HG03060 (cell line): ENCODE results near the gene NUPR1.
"Not testable (repeated sequence)": the region's sequence is repeated elsewhere in the genome, so short reads cannot be mapped to it uniquely, and the experiment has no call there.

Source experiments
- ATAC-seq: cut with Tn5 transposase; IDR thresholded peaks from one replicate; pipeline ENCODE4 v1.9.1; 2021; ENCODE audit warnings: low read depth, moderate number of reproducible peaks; ENCODE audit not compliant: unreplicated experiment

NUPR1 gene

DNA sequence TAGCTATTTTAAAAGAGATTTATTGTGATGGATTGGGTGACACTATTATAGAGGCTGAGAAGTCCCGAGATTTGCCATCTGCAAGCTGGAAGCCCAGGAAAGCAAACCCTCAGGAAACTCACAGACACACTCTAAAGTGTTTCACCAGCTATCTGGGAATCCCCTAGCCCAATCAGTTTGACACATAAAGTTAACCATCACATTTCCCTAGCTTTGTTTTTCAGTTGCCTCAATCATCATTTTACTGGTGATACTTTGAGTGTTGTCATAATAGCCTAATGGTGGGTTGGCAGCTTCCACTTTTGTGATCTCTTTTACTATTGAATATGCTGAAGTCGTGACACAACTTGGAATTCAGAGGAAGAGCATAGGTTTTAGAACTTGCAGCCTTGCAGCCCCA lies 16.8 kb upstream of the NUPR1 start:
- ATAC-seq, result no peak

DNA sequence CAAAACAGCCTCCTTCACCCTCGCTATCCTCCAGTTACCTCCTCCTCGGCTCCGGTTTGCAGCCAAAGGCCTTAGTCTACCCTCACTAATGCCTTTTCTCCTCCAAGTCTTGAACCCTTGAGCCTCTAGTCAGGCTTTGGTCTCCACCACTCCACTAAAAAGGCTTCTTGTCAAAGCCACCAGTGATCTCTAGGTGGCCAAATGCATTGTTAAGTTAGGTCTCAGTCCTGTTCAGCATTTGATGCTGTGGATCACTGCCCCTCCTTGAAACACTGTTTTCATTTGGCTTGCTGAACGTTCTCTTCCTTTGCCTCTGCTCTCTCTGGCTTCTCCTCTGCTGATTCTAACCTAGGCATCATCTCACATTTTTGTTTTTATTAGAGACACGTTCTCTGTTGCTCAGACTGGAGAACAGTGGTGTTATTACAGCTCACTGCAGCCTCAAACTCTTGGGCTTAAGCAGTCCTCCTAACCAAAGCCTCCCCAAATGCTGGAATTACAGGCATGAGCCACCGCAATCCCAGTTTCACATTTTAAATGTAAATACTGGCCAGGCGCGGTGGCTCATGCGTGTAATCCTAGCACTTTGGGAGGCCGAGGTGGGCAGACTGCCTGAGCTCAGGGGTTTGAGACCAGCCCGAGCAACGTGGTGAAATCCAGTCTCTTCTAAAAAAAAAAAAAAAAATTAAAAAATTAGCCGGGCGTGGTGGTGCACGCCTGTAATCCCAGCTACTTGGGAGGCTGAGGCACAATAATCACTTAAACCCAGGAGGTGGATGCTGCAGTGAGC lies 16.1 kb upstream of the NUPR1 start:
- ATAC-seq, result no peak

DNA sequence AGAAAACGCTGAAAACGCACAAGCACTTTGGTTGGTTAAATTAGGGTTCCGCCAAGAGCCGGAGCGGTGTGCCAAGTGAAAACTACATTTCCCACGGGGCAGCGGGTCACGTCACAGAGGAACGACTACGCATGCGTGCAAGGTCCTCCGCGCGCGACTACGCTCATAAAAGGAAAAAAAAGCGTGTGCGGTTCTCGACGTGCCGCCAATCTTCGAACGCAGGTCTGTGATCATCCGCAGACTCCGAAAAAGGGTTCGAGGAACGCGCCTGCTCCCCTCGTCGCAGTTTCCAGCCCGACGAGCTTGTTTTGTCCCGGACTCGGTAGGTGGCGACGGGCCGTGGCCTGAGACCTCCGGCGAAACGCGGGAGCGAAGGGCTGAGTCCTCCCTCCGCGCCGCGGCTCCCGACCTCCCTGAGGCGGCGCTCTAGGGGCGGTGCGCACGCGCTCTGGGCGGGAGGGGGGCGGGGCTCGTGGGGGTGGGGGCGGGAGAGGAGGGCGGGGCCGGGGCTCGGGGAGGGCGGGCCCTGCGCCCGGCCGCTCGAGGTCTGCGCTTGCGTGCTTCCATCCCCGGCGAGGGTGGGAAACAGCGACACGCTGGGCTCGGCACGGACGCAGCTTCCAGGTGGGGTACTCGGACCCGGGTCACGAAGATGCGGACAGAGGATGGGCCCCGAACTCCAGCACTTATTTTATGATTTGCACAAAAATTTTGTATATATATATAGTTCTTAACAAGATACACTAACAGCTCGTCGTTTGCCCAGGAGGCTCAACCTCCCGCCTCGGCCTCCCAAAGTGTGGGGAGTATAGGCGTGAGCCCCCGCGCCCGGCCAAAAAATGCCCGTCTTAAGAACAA lies 15.2 kb upstream of the NUPR1 start, which contains the start of gene SGF29:
TSS of gene SGF29 (plus strand) at position 145 of the 858 bp plus-strand sequence. CDS start 27,150 bp downstream, outside the sequence.
- peak; percentile 67 for ATAC-seq

DNA sequence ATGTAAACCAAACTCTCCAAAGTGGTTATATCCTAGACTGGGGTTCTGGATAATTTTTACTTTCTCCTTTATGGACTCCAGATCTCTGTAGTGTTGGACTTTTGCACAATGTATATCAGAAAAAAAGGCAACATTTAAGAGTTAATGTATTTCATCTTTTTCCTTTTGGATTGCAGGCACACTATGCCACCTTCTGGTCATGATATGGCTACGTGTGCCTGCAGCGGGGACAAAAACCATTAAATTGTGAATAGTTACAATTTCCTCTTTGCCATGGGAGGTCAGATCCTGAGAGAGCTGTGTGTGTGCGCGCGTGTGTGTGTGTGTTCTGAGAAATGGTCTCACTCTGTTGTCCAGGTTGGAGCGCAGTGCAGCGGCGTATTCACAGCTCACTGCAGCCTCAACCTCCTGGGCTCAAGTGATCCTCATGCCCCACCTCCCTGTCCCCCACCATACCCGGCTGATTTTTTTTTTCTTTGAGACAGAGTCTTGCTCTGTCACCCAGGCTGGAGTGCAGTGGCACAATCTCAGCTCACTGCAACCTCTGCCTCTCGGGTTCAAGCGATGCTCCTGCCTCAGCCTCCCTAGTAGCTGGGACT lies 10.6 kb upstream of the NUPR1 start:
- no peak for ATAC-seq

GRCh38 chr16:28548306-28548802 lies 9.6 kb upstream of the NUPR1 start:
- no peak for ATAC-seq

DNA sequence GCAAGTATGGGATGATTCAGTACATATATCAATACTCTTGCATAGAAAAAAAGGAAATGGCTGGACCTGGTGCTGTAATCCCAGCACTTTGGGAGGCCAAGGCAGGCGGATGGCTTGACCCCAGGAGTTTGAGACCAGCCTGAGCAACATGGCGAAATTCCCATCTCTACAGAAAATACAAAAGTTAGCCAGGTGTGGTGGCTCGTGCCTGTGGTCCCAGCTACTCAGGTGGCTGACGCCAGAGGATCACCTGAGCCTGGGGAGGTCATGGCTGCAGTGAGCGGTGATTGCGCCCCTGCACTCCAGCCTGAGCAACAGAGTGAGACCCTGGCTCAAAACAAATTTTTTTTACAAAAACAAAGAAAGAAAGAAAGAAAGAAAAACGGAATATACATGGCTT lies 7.9 kb upstream of the NUPR1 start:
- no peak for ATAC-seq

DNA sequence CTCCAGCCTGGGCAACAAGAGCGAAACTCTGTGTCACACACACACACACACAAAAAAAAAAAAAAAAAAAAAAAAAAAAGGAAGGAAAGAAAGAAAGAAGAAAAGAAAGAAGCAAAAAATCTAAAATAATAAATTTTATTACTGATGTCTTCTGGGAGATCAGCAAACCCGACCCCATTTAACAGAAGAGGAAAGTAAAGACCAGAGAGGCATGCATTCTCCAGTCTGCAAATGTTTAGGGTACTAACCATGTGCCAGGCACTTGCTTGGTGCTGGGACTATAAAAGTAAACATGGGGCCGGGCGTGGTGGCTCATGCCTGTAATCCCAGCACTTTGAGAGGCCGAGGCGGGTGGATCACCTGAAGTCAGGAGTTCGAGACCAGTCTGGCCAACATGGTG lies 7.2 kb upstream of the NUPR1 start:
- not testable (repeated sequence) for ATAC-seq

GRCh38 chr16:28544998-28545397 lies 6.2 kb upstream of the NUPR1 start:
- no peak for ATAC-seq

DNA sequence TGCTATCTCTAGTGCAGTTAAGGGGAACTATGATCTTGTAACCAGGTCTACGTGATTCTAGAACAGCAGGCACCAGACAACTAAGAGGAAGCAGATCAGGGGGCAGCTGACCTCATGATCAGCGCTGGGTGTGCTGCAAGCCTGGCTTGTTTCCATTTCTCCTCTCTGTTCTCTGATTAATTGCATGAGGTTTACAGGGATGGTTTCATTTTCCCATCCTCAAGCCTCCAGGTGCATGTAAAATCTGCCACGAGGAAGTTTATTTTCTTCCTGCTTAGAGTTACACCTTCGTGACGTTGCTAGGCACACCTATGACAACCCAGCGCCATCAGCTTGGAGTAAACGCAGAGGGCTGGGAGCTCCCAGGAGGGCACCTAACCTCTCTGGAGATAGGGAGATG lies 4.3 kb upstream of the NUPR1 start:
- ATAC-seq, result no peak

DNA sequence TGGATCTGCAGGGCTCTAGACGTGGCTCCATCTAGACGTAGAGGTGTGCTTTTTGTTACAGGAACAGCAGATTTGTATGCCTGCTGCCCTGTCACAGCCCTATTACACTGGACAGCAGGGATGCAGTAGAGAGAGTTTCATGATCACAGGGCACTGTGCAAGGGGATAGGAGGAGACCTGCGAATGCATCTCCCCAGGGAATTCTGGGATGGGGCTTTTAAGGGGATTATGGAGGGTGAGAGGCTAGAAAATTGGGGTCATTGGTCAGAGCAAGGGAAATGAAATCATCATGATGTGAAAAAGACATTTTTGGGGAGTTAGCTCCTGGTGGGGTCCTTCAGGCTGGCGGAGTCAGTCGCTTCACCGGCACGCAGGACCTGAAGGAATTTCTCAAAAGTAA lies 3.9 kb upstream of the NUPR1 start:
- no peak for ATAC-seq

DNA sequence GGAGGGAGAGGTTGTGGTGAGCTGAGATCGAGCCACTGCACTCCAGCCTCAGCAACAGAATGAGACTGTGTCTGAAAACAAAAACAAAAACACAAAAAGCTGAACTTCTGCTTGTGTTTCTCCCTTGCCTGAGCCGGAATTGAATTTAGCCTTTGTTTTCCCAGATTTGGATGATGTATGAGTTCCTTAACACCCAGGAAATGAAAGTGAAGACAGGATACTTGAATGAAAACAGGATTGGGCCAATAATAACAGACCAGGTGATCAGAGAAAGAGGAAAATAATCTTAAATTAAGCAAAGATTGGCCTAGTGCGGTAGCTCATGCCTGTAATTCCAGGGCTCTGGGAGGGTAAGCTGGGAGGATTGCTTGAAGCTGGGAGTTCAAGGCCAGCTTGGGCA lies 1.6 kb upstream of the NUPR1 start:
- ATAC-seq, result no peak

- no peak for ATAC-seq
Measured at GRCh38 chr16:28537964-28538732, 626 bp downstream of the NUPR1 start.

DNA sequence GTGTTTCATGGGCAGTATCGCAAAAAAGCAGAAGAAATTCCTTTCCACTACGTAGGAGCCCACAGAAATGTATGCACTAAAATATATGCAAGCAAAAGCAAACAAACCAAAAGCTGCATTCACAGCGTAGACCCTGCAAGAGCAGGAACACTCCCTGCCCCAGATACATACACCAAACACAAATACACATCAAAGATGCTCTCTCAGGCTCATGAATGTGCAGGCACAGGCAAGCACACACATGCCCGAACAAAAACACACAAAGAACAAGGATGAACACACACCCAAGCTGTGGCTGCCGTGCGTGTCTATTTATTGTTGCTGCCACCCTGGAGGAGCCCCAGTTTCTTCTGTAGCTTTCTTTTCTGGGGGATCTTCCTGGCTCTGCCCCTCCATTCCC lies 1.7 kb downstream of the NUPR1 start:
- ATAC-seq, result no peak

GRCh38 chr16:28534542-28535373 lies 4.0 kb downstream of the NUPR1 start:
- ATAC-seq, result no peak

- ATAC-seq, result no peak
Measured at GRCh38 chr16:28532940-28533647, 5.7 kb downstream of the NUPR1 start.

DNA sequence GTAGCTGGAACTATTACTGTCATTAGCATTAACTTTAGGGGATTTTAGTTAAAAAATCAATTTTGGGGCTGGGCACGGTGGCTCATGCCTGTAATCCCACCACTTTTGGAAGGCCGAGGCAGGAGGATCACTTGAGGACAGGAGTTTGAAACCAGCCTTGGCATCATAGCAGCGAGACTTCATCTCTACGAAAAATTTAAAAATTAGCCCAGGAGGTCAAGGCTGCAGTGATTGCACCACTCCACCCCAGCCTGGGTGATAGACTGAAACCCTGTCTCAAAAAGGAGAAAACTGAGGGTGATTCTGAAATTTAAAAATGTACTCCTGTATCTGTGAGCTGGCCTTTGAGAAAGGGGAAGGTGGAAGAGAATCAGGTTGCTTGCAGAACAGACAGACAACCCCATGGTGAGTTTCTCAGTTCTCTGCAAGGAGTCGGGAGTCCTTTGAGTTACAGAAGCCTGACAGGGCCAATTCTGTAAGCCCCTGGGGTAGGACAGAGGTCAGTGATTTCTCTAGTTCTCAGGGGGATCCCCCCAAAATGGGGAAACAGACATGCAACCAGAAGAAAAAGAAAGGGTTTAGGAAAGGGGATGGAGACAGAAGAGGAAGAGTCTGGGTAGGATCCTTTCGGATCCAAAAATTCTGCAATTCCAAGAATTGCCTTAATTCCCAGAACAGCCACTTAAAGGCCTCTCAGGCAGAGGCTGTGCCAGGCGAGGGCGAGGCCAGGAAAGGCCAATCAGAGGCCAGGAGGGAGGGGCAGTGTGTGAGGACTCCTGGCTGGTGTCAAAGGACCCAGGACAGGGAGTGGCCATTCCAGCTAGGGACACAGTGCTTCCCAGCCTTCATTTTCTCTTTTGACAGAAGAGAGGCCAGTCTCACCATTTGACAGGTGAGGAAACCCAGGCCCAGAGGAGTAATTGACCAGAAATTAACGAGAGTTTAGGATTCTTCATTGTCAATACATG lies 6.7 kb downstream of the NUPR1 start:
- no peak for ATAC-seq

DNA sequence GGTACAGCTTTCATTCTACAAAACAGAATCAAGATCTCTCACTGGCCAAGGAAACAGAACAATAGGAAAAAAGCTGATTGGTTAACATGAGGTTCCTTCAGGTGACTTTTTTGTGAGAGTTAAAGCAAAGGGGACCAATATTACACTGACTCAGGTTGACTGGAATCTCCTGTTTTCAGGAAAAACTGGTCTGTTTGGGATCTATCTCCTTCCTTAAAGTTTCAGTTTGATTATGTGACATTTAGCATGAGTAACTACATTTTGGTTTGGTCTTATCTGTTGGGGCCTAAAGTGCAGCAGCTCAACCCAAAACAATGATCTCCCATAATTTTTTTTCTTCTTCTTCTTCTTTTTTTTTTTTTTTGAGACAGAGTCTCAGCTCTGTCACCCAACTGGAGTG lies 9.7 kb downstream of the NUPR1 start:
- no peak for ATAC-seq

DNA sequence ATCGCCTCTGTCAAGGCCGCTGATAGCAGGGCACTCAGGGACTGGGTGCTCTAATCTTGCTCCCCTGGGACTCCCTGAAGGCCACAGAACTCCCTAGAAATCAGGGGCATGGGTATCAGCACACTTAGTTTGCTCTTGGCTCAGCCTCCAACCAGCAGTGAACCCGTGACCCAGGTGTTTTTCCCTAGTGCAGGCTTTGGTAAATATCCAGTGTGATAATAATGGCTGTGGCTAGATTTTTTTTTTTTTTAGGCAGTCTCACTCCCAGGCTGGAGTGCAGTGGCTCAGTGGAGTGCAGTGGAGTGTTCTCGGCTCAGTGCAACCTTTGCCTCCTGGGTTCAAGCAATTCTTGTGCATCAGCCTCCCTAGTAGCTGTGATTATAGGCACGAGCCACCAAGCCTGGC lies 10.3 kb downstream of the NUPR1 start:
- no peak for ATAC-seq
